H1 (cell line): ENCODE measurements around the gene ATXN7L3. TPM values are rescaled to one million over a fixed set of nuclear protein-coding genes. Genes with fewer than 3 reads are reported as not detected.

Experiments used
- CTCF ChIA-PET: fragments of 300-600 bp; sonication (Branson Sonifier 250); formaldehyde crosslinking; loops from one replicate; lab custom pipeline; 2021; ENCODE audit not compliant: partially characterized antibody; lab: Charles Lee
- POLR2A ChIA-PET: fragments of 300-600 bp; sonication (Branson Sonifier 250); formaldehyde crosslinking; loops from one replicate; lab custom pipeline; 2021; ENCODE audit warnings: inconsistent platforms; ENCODE audit not compliant: partially characterized antibody; lab: Charles Lee
- DNase-seq, 2 experiments: peaks; one replicate each; pipeline versions ENCODE4 v3.0.0 to v3.0.0-alpha.2; 2010 to 2022; ENCODE audit warnings: low spot score in 2 of 2, low read depth in 1 of 2, mixed read lengths in 1 of 2
- FAIRE-seq: peaks from 2 replicates; lab custom pipeline; 2011; peaks lifted over from hg19 to GRCh38; lab: Jason Lieb, UNC
- H2AFZ ChIP-seq: 2 replicates; pipeline ENCODE4 v1.8.1; 2012; ENCODE audit warnings: low read length, inconsistent platforms
- H2AK5ac ChIP-seq: 2 replicates; pipeline ENCODE4 v1.6.1; 2013; ENCODE audit warnings: low read depth, low read length
- H2BK120ac ChIP-seq: replicated peaks from 2 replicates; pipeline ENCODE3; 2013; ENCODE audit warnings: low read depth, low read length, inconsistent platforms
- H2BK12ac ChIP-seq: 2 replicates; pipeline ENCODE4 v1.6.1; 2013; ENCODE audit warnings: low read depth, low read length
- H2BK15ac ChIP-seq: 2 replicates; pipeline ENCODE4 v1.6.1; 2013; ENCODE audit warnings: low read length
- H2BK20ac ChIP-seq: 2 replicates; pipeline ENCODE4 v1.6.1; 2013; ENCODE audit warnings: low read length
- H2BK5ac ChIP-seq: 2 replicates; pipeline ENCODE4 v1.6.1; 2013; ENCODE audit warnings: low read depth, low read length
- H3K14ac ChIP-seq: 2 replicates; pipeline ENCODE4 v1.6.1; 2013; ENCODE audit warnings: inconsistent platforms; ENCODE audit not compliant: insufficient read length
- H3K18ac ChIP-seq: 2 replicates; pipeline ENCODE4 v1.6.1; 2013; ENCODE audit warnings: low read length; ENCODE audit errors: extremely low read depth
- H3K23ac ChIP-seq: 2 replicates; pipeline ENCODE4 v1.6.1; 2013; ENCODE audit warnings: inconsistent platforms; ENCODE audit not compliant: insufficient read length
- H3K23me2 ChIP-seq: 2 replicates; pipeline ENCODE4 v1.6.1; 2013; ENCODE audit warnings: low read depth, low read length
- H3K27ac ChIP-seq: 2 replicates; pipeline ENCODE4 v1.6.1; 2011; ENCODE audit warnings: low read depth, low read length, inconsistent platforms
- H3K27me3 ChIP-seq, 4 experiments: replicated peaks in 1 of 4; 1 replicate in 1 of 4; 2 replicates in 3 of 4; pipeline versions ENCODE4 v1.6.1 to v1.8.1; 2011 to 2013; ENCODE audit warnings: low read length in 3 of 4, mild to moderate bottlenecking in 3 of 4, inconsistent platforms in 2 of 4, mixed read lengths in 2 of 4, moderate library complexity in 1 of 4; ENCODE audit not compliant: control insufficient read depth in 3 of 4, insufficient read depth in 3 of 4; ENCODE audit errors: extremely low read depth in 1 of 4
- H3K36me3 ChIP-seq, 4 experiments: 2 replicates each; pipeline versions ENCODE4 v1.6.1 to v1.8.1; 2011 to 2013; ENCODE audit warnings: mild to moderate bottlenecking in 4 of 4, low read length in 3 of 4, moderate library complexity in 2 of 4, control low read depth in 1 of 4, inconsistent platforms in 1 of 4; ENCODE audit not compliant: insufficient read depth in 4 of 4, control insufficient read depth in 2 of 4
- H3K4ac ChIP-seq: replicated peaks from 2 replicates; pipeline ENCODE3; 2013; ENCODE audit warnings: low read length, low read depth, mixed read lengths, inconsistent platforms; ENCODE audit not compliant: insufficient read length
- H3K4me1 ChIP-seq, 4 experiments: replicated peaks in 1 of 4; 1 replicate in 1 of 4; 2 replicates in 3 of 4; pipeline versions ENCODE4 v1.6.1 to v1.8.1; 2011 to 2013; ENCODE audit warnings: low read length in 3 of 4, inconsistent platforms in 2 of 4, mixed read lengths in 1 of 4; ENCODE audit not compliant: insufficient read depth in 4 of 4, control insufficient read depth in 3 of 4
- H3K4me2 ChIP-seq, 2 experiments: 2 replicates each; pipeline versions ENCODE4 v1.6.1 to v1.8.1; 2011 to 2013; ENCODE audit warnings: low read depth in 2 of 2, low read length in 2 of 2, control low read depth in 1 of 2, inconsistent platforms in 1 of 2, mild to moderate bottlenecking in 1 of 2; ENCODE audit not compliant: insufficient read depth in 1 of 2
- H3K4me3 ChIP-seq, 4 experiments: fragments of 200-600, 300-600 bp in 1 of 4; sonication (generic), shearing (Covaris generic), sonication (Bioruptor Twin) in 1 of 4; 2 replicates each; pipeline versions ENCODE4 v1.5.1 to v1.8.1; 2011 to 2016; ENCODE audit warnings: low read length in 4 of 4, low read depth in 3 of 4, control low read depth in 2 of 4, inconsistent platforms in 2 of 4, mild to moderate bottlenecking in 2 of 4, mixed read lengths in 1 of 4, moderate library complexity in 1 of 4; ENCODE audit not compliant: insufficient read depth in 2 of 4; ENCODE audit errors: extremely low read depth in 1 of 4
- H3K56ac ChIP-seq: replicated peaks from 2 replicates; pipeline ENCODE3; 2013; ENCODE audit warnings: low read depth, mild to moderate bottlenecking, mixed read lengths, low read length, inconsistent platforms; ENCODE audit not compliant: insufficient read length
- H3K79me1 ChIP-seq: 2 replicates; pipeline ENCODE4 v1.6.1; 2013; ENCODE audit warnings: low read depth, low read length, control low read depth
- H3K79me2 ChIP-seq, 2 experiments: 2 replicates each; pipeline versions ENCODE4 v1.6.1 to v1.8.1; 2012 to 2013; ENCODE audit warnings: low read length in 2 of 2, mild to moderate bottlenecking in 2 of 2, inconsistent platforms in 1 of 2; ENCODE audit not compliant: insufficient read depth in 2 of 2, control insufficient read depth in 1 of 2
- H3K9ac ChIP-seq, 4 experiments: replicated peaks in 1 of 4; 1 replicate in 1 of 4; 2 replicates in 3 of 4; pipeline versions ENCODE4 v1.6.1 to v1.8.1; 2011 to 2013; ENCODE audit warnings: low read depth in 3 of 4, low read length in 3 of 4, control low read depth in 2 of 4, mild to moderate bottlenecking in 2 of 4, moderate library complexity in 2 of 4, inconsistent platforms in 1 of 4; ENCODE audit errors: extremely low read depth in 1 of 4
- H3K9me3 ChIP-seq, 2 experiments: 2 replicates each; pipeline versions ENCODE4 v1.6.1 to v1.8.1; 2012 to 2013; ENCODE audit warnings: mild to moderate bottlenecking in 2 of 2, moderate library complexity in 2 of 2, control low read depth in 1 of 2, inconsistent platforms in 1 of 2, low read depth in 1 of 2, low read length in 1 of 2, mixed read lengths in 1 of 2; ENCODE audit not compliant: insufficient read depth in 2 of 2
- H4K20me1 ChIP-seq, 2 experiments: replicated peaks in 1 of 2; 2 replicates each; pipeline versions ENCODE3 to v1.8.1; 2011 to 2013; ENCODE audit warnings: inconsistent platforms in 2 of 2, low read length in 2 of 2, mild to moderate bottlenecking in 1 of 2; ENCODE audit not compliant: insufficient read depth in 2 of 2, control insufficient read depth in 1 of 2
- H4K5ac ChIP-seq: 2 replicates; pipeline ENCODE4 v1.6.1; 2013; ENCODE audit warnings: low read length, low read depth, mixed read lengths, inconsistent platforms; ENCODE audit not compliant: insufficient read length
- H4K8ac ChIP-seq: 2 replicates; pipeline ENCODE4 v1.8.0; 2013; ENCODE audit warnings: mild to moderate bottlenecking, moderate library complexity, low read length, inconsistent platforms; ENCODE audit not compliant: insufficient read depth; ENCODE audit errors: extremely low read depth
- H4K91ac ChIP-seq: replicated peaks from 2 replicates; pipeline ENCODE3; 2013; ENCODE audit warnings: low read length, mixed read lengths, inconsistent platforms; ENCODE audit not compliant: insufficient read length
- ATF3 ChIP-seq: IDR thresholded peaks from 2 replicates; pipeline ENCODE4 v1.6.1; 2011; ENCODE audit warnings: low read depth, mild to moderate bottlenecking, low read length; ENCODE audit not compliant: insufficient read depth
- CBX5 ChIP-seq: fragments of 300-800, 300-1000 bp; sonication (generic); IDR thresholded peaks from 2 replicates; pipeline ENCODE4 v1.7.1; 2016; ENCODE audit warnings: antibody characterized with exemption, low read length, low read depth
- CHD2 ChIP-seq: IDR thresholded peaks from 2 replicates; pipeline ENCODE4 v1.6.1; 2012; ENCODE audit warnings: low read length, improper control_type of control experiment
- CREB1 ChIP-seq: IDR thresholded peaks from 2 replicates; pipeline ENCODE4 v1.6.1; 2012; ENCODE audit warnings: inconsistent platforms
- POU5F1 ChIP-seq: IDR thresholded peaks from 2 replicates; pipeline ENCODE4 v1.6.1; 2011; ENCODE audit warnings: low read depth, mild to moderate bottlenecking, low read length, moderate library complexity
- RAD21 ChIP-seq, 2 experiments: IDR thresholded peaks in 1 of 2; conservative IDR thresholded peaks in 1 of 2; 2 replicates each; pipeline ENCODE4 v1.6.1; 2011; ENCODE audit warnings: low read depth in 2 of 2, low read length in 2 of 2, improper control_type of control experiment in 1 of 2, inconsistent platforms in 1 of 2, mild to moderate bottlenecking in 1 of 2, moderate library complexity in 1 of 2
- RXRA ChIP-seq: IDR thresholded peaks from 2 replicates; pipeline ENCODE4 v1.6.1; 2011; ENCODE audit warnings: low read depth, mild to moderate bottlenecking, low read length, moderate library complexity; ENCODE audit not compliant: insufficient read depth
- SIRT6 ChIP-seq: IDR thresholded peaks from one replicate; pipeline ENCODE4 v1.7.1; 2012; ENCODE audit warnings: low read length, inconsistent platforms
- SP2 ChIP-seq: IDR thresholded peaks from 2 replicates; pipeline ENCODE4 v1.6.1; 2012; ENCODE audit warnings: mild to moderate bottlenecking, low read length, inconsistent platforms
- SP4 ChIP-seq: IDR thresholded peaks from 2 replicates; pipeline ENCODE4 v1.6.1; 2012; ENCODE audit warnings: low read length, inconsistent platforms
- SRF ChIP-seq: IDR thresholded peaks from 2 replicates; pipeline ENCODE4 v1.6.1; 2011; ENCODE audit warnings: mild to moderate bottlenecking, low read depth, low read length, moderate library complexity
- TBP ChIP-seq: IDR thresholded peaks from 2 replicates; pipeline ENCODE4 v1.6.1; 2011; ENCODE audit warnings: low read depth, low read length, improper control_type of control experiment
- WGBS, 2 experiments: shearing (Covaris generic) in 1 of 2; methylation state at CpG; one replicate each; pipeline versions ENCODE4 v1.1.6 to v1.1.7; 2013 to 2015; ENCODE audit warnings: low lambda C conversion rate in 2 of 2, mixed read lengths in 2 of 2, inconsistent platforms in 1 of 2, low coverage in 1 of 2, missing lambda C conversion rate in 1 of 2; ENCODE audit not compliant: insufficient replicate concordance in 2 of 2, insufficient coverage in 1 of 2, insufficient read length in 1 of 2; ENCODE audit errors: extremely low coverage in 1 of 2, missing lambda C conversion rate in 1 of 2; 5-methylcytosine and 5-hydroxymethylcytosine counted together
- polyA plus RNA-seq, 7 experiments: library from polyadenylated mRNA; depleted of rRNA in 3 of 7; stranded (reverse) in 5 of 7; unstranded in 2 of 7; fragments of >200 nt in 5 of 7; fragments of 200-250 nt in 2 of 7; gene quantifications; 1 replicate in 5 of 7; 2 replicates in 1 of 7; 4 replicates in 1 of 7; pipeline versions ENCODE4 v1.2.1 to v1.2.3, GENCODE V29; 2011 to 2013; ENCODE audit warnings: missing spikeins in 2 of 7, mixed read lengths in 2 of 7
- total RNA-seq: library from RNA; stranded (reverse); fragmentation: NEBNext Ultra II Directional; extraction: Animal tissue kit (Norgen Biotek cat#: 25700); gene quantifications from 2 replicates; pipeline ENCODE4 v1.2.1, GENCODE V29; 2021
- TF ChIP-seq, protein P1 (sequence below): IDR thresholded peaks from 2 replicates; pipeline ENCODE4 v1.6.1; 2011; ENCODE audit warnings: low read length, improper control_type of control experiment

The ATXN7L3 gene
- total and polyA plus RNA-seq, 2 of the 8 experiments (the other 6 are each of a cell fraction or from before 2014, with no cell fraction given), result 53.7 to 103 TPM

DNA sequence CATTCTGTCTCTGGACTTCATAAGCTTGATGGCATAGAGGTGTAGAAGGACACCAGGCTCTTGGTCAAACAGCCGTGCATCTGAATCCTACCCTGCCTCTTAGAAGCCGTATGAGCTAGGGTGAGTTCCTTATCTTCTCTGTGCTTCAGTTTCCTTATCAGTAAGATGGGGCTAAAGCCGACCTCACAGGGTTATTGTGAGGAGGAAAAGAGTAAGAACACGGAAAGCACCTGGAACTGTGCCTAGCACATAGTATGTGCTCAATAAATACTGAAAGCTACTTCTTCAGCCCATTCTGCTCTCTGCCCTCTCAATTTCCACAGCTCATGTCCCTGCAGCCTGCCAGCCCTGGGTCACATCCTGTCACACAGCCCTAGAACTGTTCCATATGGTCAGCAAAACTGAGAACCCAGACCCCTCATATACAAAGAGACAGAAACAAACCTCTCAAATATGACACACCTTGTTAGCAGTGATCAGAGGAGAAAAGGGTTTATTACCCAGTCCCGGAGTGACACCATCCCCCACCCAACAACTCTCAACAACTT, 36.8 kb upstream of the ATXN7L3 start:
- H3K4me2 ChIP-seq, result no peak overlapping the region
- H4K5ac ChIP-seq, result no peak overlapping the region
- no peak overlapping the region for H2BK120ac ChIP-seq
- no peaks in the 10 kb centered on the region for H3K79me1 ChIP-seq
- H4K91ac ChIP-seq, result no peak overlapping the region
- H3K4ac ChIP-seq, result no peak overlapping the region
- ChIA-PET CTCF (interaction anchor here (0.9 kb wide), 1 partner anchor 22 kb away, joined by 4 read pairs; no protein-coding TSS in a partner anchor), POLR2A (interaction anchor here (0.9 kb wide), 1 partner anchor 14 kb away, joined by 3 read pairs; no protein-coding TSS in a partner anchor)
- 89% methylated on average over 5 of the region's 5 CpGs; no CpG with 5 or more reads in 1 of the 2 experiments for WGBS, 2 experiments
- H3K79me2 ChIP-seq, result no peaks in the 10 kb centered on the region
- peaks cover 0 to 6% of the 10 kb centered on the region in 2 experiments; a peak in 1 of 4 replicates for H3K9me3 ChIP-seq
- H4K20me1 ChIP-seq, result no peaks in the 10 kb centered on the region
- DNase-seq (no peak), FAIRE-seq (no peak)
- H3K27me3 ChIP-seq, result no peaks in the 10 kb centered on the region
- no peak overlapping the region for H4K8ac ChIP-seq
- H3K9ac ChIP-seq, result no peak overlapping the region
- H2AFZ ChIP-seq, result no peak overlapping the region
- H3K23ac ChIP-seq, result no peak overlapping the region
- no peak overlapping the region for H3K14ac ChIP-seq
- no peak overlapping the region for H2BK12ac ChIP-seq
- no peaks in the 10 kb centered on the region for H3K36me3 ChIP-seq
- H3K27ac ChIP-seq, result no peak overlapping the region
- H2BK15ac ChIP-seq, result no peak overlapping the region
- H2BK5ac ChIP-seq, result no peak overlapping the region
- H3K23me2 ChIP-seq, result no peaks in the 10 kb centered on the region
- H3K4me1 ChIP-seq, result no peaks in the 10 kb centered on the region
- no peak overlapping the region for H2AK5ac ChIP-seq
- no peak overlapping the region for H2BK20ac ChIP-seq
- H3K4me3 ChIP-seq, result no peak overlapping the region
- H3K56ac ChIP-seq, result no peak overlapping the region
- H3K18ac ChIP-seq, result no peak overlapping the region
- TF ChIP-seq SP2 (no peak), CBX5 (no peak), SIRT6 (no peak), CREB1 (no peak), TBP (no peak), SRF (no peak), RAD21 (IDR thresholded peaks at IDR 0.05 in 1 of 2, conservative IDR thresholded peaks at IDR 0.05 in 1 of 2; ENCODE audit: low read depth in 2 of 2, low read length in 2 of 2) (no peak), ATF3 (no peak), CHD2 (no peak), POU5F1 (no peak), SP4 (no peak), RXRA (no peak)
- TF ChIP-seq, protein P1, sequence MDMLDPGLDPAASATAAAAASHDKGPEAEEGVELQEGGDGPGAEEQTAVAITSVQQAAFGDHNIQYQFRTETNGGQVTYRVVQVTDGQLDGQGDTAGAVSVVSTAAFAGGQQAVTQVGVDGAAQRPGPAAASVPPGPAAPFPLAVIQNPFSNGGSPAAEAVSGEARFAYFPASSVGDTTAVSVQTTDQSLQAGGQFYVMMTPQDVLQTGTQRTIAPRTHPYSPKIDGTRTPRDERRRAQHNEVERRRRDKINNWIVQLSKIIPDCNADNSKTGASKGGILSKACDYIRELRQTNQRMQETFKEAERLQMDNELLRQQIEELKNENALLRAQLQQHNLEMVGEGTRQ, result no peak
